ENCODE results near the gene NAV2.

DNA sequence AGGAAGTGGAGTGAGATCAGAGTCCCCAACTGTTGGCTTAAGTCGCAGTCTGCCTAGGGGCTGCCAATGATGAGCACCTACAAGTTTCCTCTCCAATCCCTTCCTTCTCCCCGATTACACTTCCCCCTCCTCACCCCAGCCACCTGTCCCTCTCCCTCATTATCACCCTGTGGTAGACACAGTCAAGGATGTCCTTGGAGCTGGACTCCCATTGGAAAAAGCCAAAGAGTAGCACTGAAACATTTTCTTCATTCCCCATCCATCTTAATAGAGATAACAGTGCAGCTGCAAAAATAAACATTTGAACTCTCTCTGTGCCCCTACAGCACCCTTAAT lies 301.4 kb downstream of the NAV2 start:
- TF ChIP-seq, protein P1, sequence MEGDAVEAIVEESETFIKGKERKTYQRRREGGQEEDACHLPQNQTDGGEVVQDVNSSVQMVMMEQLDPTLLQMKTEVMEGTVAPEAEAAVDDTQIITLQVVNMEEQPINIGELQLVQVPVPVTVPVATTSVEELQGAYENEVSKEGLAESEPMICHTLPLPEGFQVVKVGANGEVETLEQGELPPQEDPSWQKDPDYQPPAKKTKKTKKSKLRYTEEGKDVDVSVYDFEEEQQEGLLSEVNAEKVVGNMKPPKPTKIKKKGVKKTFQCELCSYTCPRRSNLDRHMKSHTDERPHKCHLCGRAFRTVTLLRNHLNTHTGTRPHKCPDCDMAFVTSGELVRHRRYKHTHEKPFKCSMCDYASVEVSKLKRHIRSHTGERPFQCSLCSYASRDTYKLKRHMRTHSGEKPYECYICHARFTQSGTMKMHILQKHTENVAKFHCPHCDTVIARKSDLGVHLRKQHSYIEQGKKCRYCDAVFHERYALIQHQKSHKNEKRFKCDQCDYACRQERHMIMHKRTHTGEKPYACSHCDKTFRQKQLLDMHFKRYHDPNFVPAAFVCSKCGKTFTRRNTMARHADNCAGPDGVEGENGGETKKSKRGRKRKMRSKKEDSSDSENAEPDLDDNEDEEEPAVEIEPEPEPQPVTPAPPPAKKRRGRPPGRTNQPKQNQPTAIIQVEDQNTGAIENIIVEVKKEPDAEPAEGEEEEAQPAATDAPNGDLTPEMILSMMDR (IDR thresholded peaks at IDR 0.05): no peak
- no peak for TF ChIP-seq POLR2A (IDR thresholded peaks at IDR 0.05)
- no peak for TF ChIP-seq POLR2AphosphoS5 (IDR thresholded peaks at IDR 0.05)
- no peak for TF ChIP-seq EP300 (IDR thresholded peaks at IDR 0.05)
